Fibroblast of lung (primary cell): ENCODE measurements around the gene TACC2. TPM values are rescaled to one million over a fixed set of nuclear protein-coding genes. Genes with fewer than 3 reads are reported as not detected.

Experiments
- DNase-seq, 2 donors: peaks; one replicate each; pipeline versions ENCODE4 v3.0.0 to v3.0.0-alpha.2; 2010; ENCODE audit warnings: low read depth in 2 of 2
- H2AFZ ChIP-seq: 2 replicates; pipeline ENCODE4 v1.5.1; 2012; ENCODE audit warnings: low read length, control low read depth, inconsistent platforms
- H3K27ac ChIP-seq: 2 replicates; pipeline ENCODE4 v1.5.1; 2011; ENCODE audit warnings: low read length, control low read depth; ENCODE audit not compliant: insufficient read depth
- H3K27me3 ChIP-seq: 2 replicates; pipeline ENCODE4 v1.5.1; 2011; ENCODE audit warnings: mild to moderate bottlenecking, low read length; ENCODE audit not compliant: control insufficient read depth, insufficient read depth
- H3K36me3 ChIP-seq: 2 replicates; pipeline ENCODE4 v1.5.1; 2011; ENCODE audit warnings: low read length; ENCODE audit not compliant: control insufficient read depth, insufficient read depth
- H3K4me1 ChIP-seq: 2 replicates; pipeline ENCODE4 v1.5.1; 2011; ENCODE audit warnings: low read length; ENCODE audit not compliant: control insufficient read depth, insufficient read depth; ENCODE audit errors: extremely low read depth
- H3K4me2 ChIP-seq: 2 replicates; pipeline ENCODE4 v1.5.1; 2011; ENCODE audit warnings: low read length, control low read depth; ENCODE audit not compliant: insufficient read depth; ENCODE audit errors: extremely low read depth
- H3K4me3 ChIP-seq, 4 experiments: fragments of 200-600 bp in 1 of 4; sonication (generic) in 1 of 4; replicated peaks in 1 of 4; 2 replicates each; pipeline ENCODE4 v1.5.1; 2011 to 2016; ENCODE audit warnings: low read length in 4 of 4, low read depth in 3 of 4, mild to moderate bottlenecking in 3 of 4, control low read depth in 2 of 4, inconsistent platforms in 1 of 4, mixed read lengths in 1 of 4; ENCODE audit not compliant: insufficient read depth in 1 of 4; ENCODE audit errors: control extremely low read depth in 1 of 4
- H3K79me2 ChIP-seq: 2 replicates; pipeline ENCODE4 v1.5.1; 2012; ENCODE audit warnings: mild to moderate bottlenecking, low read length, inconsistent platforms; ENCODE audit not compliant: control insufficient read depth, insufficient read depth
- H3K9ac ChIP-seq: 2 replicates; pipeline ENCODE4 v1.5.1; 2011; ENCODE audit warnings: mild to moderate bottlenecking, low read length, control low read depth; ENCODE audit not compliant: insufficient read depth
- H3K9me3 ChIP-seq: 2 replicates; pipeline ENCODE4 v1.5.1; 2012; ENCODE audit warnings: low read depth, low read length; ENCODE audit not compliant: control insufficient read depth, insufficient read depth
- H4K20me1 ChIP-seq: 2 replicates; pipeline ENCODE4 v1.5.1; 2011; ENCODE audit warnings: low read length; ENCODE audit not compliant: control insufficient read depth, insufficient read depth; ENCODE audit errors: extremely low read depth
- EZH2 ChIP-seq: IDR thresholded peaks from 2 replicates; pipeline ENCODE4 v1.5.1; 2012; ENCODE audit warnings: low read length, control low read depth, mild to moderate bottlenecking; ENCODE audit errors: missing control alignments
- polyA plus RNA-seq, 2 donors: library from polyadenylated mRNA; depleted of rRNA in 1 of 2; stranded (reverse) in 1 of 2; unstranded in 1 of 2; fragments of >200 nt; gene quantifications; 2 replicates each; pipeline ENCODE4 v1.2.1, GENCODE V29; 2011 to 2012; ENCODE audit warnings: missing spikeins in 1 of 2
- total RNA-seq: library from RNA; depleted of rRNA; stranded (reverse); fragments of >200 nt; gene quantifications from 2 replicates; pipeline ENCODE4 v1.2.1, GENCODE V29; 2014
- TF ChIP-seq, protein P1 (sequence below), 2 donors: IDR thresholded peaks in 1 of 2; conservative IDR thresholded peaks in 1 of 2; 1 replicate in 1 of 2; 2 replicates in 1 of 2; pipeline ENCODE4 v1.5.1; 2011 to 2012; ENCODE audit warnings: low read length in 2 of 2, control low read depth in 1 of 2, inconsistent platforms in 1 of 2, low read depth in 1 of 2, mild to moderate bottlenecking in 1 of 2

TACC2 gene
- total and polyA plus RNA-seq, 2 donors (not counting 1 experiment from before 2014, with no cell fraction given), result 7.6 to 13.0 TPM

DNA sequence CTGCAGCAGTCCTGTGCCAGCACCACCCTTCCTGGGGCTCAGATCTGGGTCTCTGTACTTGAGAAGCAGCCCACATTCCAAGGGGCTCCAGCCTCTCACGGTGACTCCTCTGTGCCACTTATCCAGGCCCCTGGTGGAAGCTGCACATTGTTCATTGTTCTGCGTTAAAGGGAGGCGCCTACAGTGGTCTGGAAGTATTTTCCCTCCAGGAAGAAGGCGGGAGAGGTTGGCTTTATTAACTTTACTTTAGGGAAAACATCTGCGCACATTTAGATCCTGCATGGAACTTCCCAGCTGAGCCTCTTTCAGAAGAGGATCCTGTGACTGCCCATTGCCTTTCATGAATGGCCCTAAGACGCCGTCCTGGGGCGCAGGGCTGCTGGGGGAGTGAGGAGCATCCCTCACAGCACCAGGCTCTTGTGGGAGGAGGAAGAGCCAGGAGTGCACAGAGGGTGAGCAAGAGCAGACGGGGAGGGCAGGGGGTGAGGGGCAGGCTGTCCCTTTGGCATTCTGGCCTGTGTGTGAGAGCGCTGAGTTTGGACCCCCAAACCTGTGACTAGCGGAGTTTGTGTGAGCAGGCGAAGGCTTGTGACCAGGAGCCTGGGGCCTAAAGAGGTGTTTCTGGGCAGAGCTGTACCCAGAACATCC, 183.5 kb downstream of the TACC2 start:
- Histone ChIP-seq H3K27ac (no peak overlapping the region), H3K4me1 (no peaks in the 10 kb centered on the region), H3K4me3 (no peak overlapping the region), H3K27me3 (no peaks in the 10 kb centered on the region), H4K20me1 (no peaks in the 10 kb centered on the region), H3K9me3 (no peaks in the 10 kb centered on the region), H2AFZ (no peak overlapping the region), H3K36me3 (no peaks in the 10 kb centered on the region), H3K9ac (no peak overlapping the region), H3K4me2 (no peak overlapping the region), H3K79me2 (no peaks in the 10 kb centered on the region)
- no peak for TF ChIP-seq EZH2
- TF ChIP-seq, protein P1, sequence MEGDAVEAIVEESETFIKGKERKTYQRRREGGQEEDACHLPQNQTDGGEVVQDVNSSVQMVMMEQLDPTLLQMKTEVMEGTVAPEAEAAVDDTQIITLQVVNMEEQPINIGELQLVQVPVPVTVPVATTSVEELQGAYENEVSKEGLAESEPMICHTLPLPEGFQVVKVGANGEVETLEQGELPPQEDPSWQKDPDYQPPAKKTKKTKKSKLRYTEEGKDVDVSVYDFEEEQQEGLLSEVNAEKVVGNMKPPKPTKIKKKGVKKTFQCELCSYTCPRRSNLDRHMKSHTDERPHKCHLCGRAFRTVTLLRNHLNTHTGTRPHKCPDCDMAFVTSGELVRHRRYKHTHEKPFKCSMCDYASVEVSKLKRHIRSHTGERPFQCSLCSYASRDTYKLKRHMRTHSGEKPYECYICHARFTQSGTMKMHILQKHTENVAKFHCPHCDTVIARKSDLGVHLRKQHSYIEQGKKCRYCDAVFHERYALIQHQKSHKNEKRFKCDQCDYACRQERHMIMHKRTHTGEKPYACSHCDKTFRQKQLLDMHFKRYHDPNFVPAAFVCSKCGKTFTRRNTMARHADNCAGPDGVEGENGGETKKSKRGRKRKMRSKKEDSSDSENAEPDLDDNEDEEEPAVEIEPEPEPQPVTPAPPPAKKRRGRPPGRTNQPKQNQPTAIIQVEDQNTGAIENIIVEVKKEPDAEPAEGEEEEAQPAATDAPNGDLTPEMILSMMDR (conservative IDR thresholded peaks at IDR 0.05 in 1 of 2, IDR thresholded peaks at IDR 0.05 in 1 of 2; ENCODE audit: low read depth in 1 of 2, low read length in 2 of 2), result no peak
- no peak for DNase-seq

DNA sequence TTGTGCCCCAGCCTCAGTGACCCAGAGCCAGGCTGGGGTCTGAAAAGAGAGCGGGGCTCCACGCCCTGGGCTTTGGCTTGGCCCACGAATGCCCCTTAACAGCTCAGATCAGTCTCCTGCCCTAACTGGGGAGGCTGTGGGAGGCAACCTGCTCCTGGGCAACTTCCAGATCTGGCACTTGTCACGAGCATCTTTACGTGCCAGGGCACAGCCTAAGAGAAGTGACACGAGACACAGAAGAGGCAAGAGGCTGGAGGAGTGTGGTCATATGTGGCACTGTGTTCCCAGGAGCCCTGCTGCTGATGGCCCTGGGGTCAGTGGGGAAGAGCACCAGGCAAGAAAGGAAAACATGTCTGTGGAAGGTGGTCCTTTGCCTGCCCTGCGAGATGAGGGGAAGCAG, 184.4 kb downstream of the TACC2 start:
- no peak overlapping the region for H3K9ac ChIP-seq
- no peaks in the 10 kb centered on the region for H3K4me1 ChIP-seq
- H4K20me1 ChIP-seq, result no peaks in the 10 kb centered on the region
- no peak overlapping the region for H3K4me2 ChIP-seq
- H3K4me3 ChIP-seq, result no peak overlapping the region
- H3K79me2 ChIP-seq, result no peaks in the 10 kb centered on the region
- DNase-seq, result no peak
- H3K9me3 ChIP-seq, result no peaks in the 10 kb centered on the region
- no peak overlapping the region for H2AFZ ChIP-seq
- H3K27me3 ChIP-seq, result no peaks in the 10 kb centered on the region
- no peak overlapping the region for H3K27ac ChIP-seq
- H3K36me3 ChIP-seq, result no peaks in the 10 kb centered on the region
- TF ChIP-seq EZH2, result no peak
- TF ChIP-seq, protein P1 (conservative IDR thresholded peaks at IDR 0.05 in 1 of 2, IDR thresholded peaks at IDR 0.05 in 1 of 2; ENCODE audit: low read depth in 1 of 2, low read length in 2 of 2), result no peak

DNA sequence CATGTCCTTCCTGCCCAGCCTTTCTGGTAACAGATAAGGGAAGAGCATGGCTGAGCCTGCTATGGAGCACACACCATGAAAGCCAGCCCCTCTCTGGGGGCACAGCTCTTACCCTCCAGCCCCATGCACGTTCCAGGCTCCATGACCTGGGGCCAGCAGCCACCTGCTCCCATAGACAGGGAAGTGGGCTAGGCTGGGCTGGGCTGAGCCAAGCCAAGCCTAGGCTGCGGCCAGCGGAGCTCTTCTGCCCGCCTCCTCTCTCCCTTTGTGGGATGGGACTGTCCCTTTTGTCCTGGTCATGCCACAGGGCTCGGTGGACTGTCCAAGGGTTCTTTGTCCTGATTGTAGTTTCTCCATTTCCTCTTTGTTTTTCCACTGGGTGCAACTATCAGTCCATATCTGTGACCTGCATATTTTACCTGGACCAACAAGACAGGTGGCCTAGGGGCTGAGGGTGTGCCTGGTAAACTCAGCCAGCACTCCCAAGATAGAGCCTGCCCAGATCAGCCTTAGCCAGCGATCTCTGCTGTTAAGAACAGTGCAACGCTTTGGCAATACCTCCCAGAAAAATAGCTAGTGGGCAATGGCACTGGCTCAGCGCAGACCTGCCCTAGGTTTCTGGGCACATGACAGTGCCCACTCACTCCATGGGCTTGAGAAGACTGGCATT, 184.9 kb downstream of the TACC2 start:
- H3K4me3 ChIP-seq, result no peak overlapping the region
- no peaks in the 10 kb centered on the region for H3K9me3 ChIP-seq
- DNase-seq, result no peak
- no peaks in the 10 kb centered on the region for H4K20me1 ChIP-seq
- no peak overlapping the region for H2AFZ ChIP-seq
- H3K27ac ChIP-seq, result no peak overlapping the region
- H3K79me2 ChIP-seq, result no peaks in the 10 kb centered on the region
- no peak for TF ChIP-seq EZH2
- TF ChIP-seq, protein P1 (conservative IDR thresholded peaks at IDR 0.05 in 1 of 2, IDR thresholded peaks at IDR 0.05 in 1 of 2; ENCODE audit: low read depth in 1 of 2, low read length in 2 of 2), result no peak
- H3K9ac ChIP-seq, result no peak overlapping the region
- H3K4me2 ChIP-seq, result no peak overlapping the region
- no peaks in the 10 kb centered on the region for H3K4me1 ChIP-seq
- H3K27me3 ChIP-seq, result no peaks in the 10 kb centered on the region
- no peaks in the 10 kb centered on the region for H3K36me3 ChIP-seq
